Measurements from ENCODE around the gene TRIM7. TPM values are rescaled to one million over a fixed set of nuclear protein-coding genes. Genes with fewer than 3 reads are reported as not detected.

The TRIM7 gene
- total and polyA plus RNA-seq, 9 of the 15 experiments (the other 6 are each of a cell fraction or from before 2014, with no cell fraction given): 2.6 to 14.9 (median 8.9) TPM

DNA sequence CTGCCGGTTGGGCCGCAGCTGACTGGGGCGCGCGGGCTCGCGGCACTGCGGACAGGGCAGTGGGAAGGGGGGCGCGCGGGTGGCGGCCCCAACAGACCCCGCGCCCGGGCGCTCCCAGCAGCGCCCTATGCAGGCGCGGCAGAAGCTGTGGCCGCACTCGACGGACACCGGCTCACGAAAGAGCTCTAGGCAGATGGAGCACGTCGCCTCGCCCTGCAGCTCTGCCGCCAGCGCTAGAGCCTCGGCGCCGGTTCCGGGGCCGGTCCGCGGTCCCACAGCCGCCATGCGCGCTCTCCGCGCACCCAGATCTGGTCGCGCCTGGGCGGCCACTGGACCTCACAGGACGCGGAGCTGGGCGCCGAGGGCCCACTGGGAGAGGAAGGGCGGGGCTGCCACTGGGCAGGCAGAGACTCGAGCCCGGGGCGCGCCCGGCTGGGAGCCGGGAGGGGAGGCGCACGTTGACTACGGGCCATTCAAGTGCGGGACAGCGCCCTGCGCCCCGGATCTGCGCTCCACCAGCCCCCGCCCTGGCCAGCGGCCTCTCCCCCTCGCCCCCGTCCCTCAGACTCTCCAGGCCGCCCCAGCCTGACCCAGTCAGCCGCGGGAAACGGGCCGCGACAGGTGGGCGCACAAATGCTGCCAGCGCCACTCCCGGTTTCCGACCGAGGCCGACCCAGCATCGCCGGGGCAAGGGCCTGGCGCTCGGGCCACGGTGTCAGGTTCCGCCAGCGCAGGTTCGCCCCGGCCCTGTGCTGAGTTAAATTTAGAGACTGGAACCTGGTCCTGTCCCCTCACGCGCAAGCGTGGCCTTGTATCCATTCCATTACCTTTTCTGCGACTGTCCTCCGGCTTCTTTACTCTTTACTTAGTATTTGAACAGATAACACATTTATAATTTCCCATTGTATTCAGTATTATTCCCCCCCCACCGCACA lies at the start of gene TRIM7 (continued):
- peak; percentile 67 for TF ChIP-seq KDM5B (IDR thresholded peaks at IDR 0.05; ENCODE audit: insufficient replicate concordance, low read depth, low read length)
- no peak for TF ChIP-seq ZNF224 (CRISPR knock-in tag; IDR thresholded peaks at IDR 0.05)
- no peak for TF ChIP-seq ETV6 (IDR thresholded peaks at IDR 0.05; ENCODE audit: borderline replicate concordance in 1 of 2, low read depth in 2 of 2, low read length in 1 of 2)
- TF ChIP-seq ETV6 (CRISPR knock-in tag; IDR thresholded peaks at IDR 0.05; ENCODE audit: borderline replicate concordance): no peak
- no peak for TF ChIP-seq ELF2 (CRISPR knock-in tag; IDR thresholded peaks at IDR 0.05)
- no peak for TF ChIP-seq ZNF77 (CRISPR knock-in tag; IDR thresholded peaks at IDR 0.05)
- TF ChIP-seq GTF2B (IDR thresholded peaks at IDR 0.05; ENCODE audit: extremely low read depth, insufficient read length): no peak
- no peak for TF ChIP-seq MAFK (IDR thresholded peaks at IDR 0.05; ENCODE audit: low read length)
- 0 out of 2 replicates have a peak, but pooled peaks have one; percentile 39 for TF ChIP-seq POLR2A (conservative IDR thresholded peaks at IDR 0.05)
- TF ChIP-seq, protein P1, sequence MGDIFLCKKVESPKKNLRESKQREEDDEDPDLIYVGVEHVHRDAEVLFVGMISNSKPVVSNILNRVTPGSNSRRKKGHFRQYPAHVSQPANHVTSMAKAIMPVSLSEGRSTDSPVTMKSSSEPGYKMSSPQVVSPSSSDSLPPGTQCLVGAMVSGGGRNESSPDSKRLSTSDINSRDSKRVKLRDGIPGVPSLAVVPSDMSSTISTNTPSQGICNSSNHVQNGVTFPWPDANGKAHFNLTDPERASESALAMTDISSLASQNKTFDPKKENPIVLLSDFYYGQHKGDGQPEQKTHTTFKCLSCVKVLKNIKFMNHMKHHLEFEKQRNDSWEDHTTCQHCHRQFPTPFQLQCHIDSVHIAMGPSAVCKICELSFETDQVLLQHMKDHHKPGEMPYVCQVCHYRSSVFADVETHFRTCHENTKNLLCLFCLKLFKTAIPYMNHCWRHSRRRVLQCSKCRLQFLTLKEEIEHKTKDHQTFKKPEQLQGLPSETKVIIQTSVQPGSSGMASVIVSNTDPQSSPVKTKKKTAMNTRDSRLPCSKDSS (IDR thresholded peaks at IDR 0.05; ENCODE audit: low read depth, partially characterized antibody): no peak
- no peak for TF ChIP-seq SOX6 (IDR thresholded peaks at IDR 0.05)
- no peak for TF ChIP-seq KLF13 (tag; IDR thresholded peaks at IDR 0.05; ENCODE audit: borderline replicate concordance, low read depth)
- no peak for TF ChIP-seq MCM5 (IDR thresholded peaks at IDR 0.05; ENCODE audit: low read depth)
- no peak for TF ChIP-seq MEF2D (tag; conservative IDR thresholded peaks at IDR 0.05; ENCODE audit: low read depth)
- TF ChIP-seq ZNF347 (CRISPR knock-in tag; IDR thresholded peaks at IDR 0.05; ENCODE audit: low read depth): no peak
- peak; percentile 35 to 40; a peak in 2 of 4 replicates for TF ChIP-seq NRF1 (conservative IDR thresholded peaks at IDR 0.05 in 1 of 2, IDR thresholded peaks at IDR 0.05 in 1 of 2)
- TF ChIP-seq TAF1 (IDR thresholded peaks at IDR 0.05; ENCODE audit: control insufficient read depth, extremely low read depth, insufficient read depth, low read length, severe bottlenecking): peak; percentile 13
- TF ChIP-seq, protein P2, sequence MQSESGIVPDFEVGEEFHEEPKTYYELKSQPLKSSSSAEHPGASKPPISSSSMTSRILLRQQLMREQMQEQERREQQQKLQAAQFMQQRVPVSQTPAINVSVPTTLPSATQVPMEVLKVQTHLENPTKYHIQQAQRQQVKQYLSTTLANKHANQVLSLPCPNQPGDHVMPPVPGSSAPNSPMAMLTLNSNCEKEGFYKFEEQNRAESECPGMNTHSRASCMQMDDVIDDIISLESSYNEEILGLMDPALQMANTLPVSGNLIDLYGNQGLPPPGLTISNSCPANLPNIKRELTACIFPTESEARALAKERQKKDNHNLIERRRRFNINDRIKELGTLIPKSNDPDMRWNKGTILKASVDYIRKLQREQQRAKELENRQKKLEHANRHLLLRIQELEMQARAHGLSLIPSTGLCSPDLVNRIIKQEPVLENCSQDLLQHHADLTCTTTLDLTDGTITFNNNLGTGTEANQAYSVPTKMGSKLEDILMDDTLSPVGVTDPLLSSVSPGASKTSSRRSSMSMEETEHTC (IDR thresholded peaks at IDR 0.05): no peak
- peak in 1 of 2 experiments; percentile 38; a peak in 1 of 4 replicates for TF ChIP-seq HDAC1 (IDR thresholded peaks at IDR 0.05)
- no peak for TF ChIP-seq POLR3A (IDR thresholded peaks at IDR 0.05; ENCODE audit: borderline replicate concordance, extremely low read depth, insufficient read depth, insufficient read length)
- 0 out of 2 replicates have a peak, but pooled peaks have one; percentile 46 for TF ChIP-seq ZNF232 (CRISPR knock-in tag; IDR thresholded peaks at IDR 0.05)
- no peak for TF ChIP-seq SNRNP70 (optimal IDR thresholded peaks at IDR 0.05; ENCODE audit: low read depth, low read length)
- no peak for TF ChIP-seq BRD4 (IDR thresholded peaks at IDR 0.05)
- 0 out of 2 replicates have a peak, but pooled peaks have one; percentile 12 for TF ChIP-seq ATF7 (IDR thresholded peaks at IDR 0.05)
- peak; percentile 51 for TF ChIP-seq ZFX (CRISPR knock-in tag; IDR thresholded peaks at IDR 0.05)
- TF ChIP-seq MEIS2 (IDR thresholded peaks at IDR 0.05; ENCODE audit: partially characterized antibody): no peak
- TF ChIP-seq CREM (IDR thresholded peaks at IDR 0.05; ENCODE audit: low read depth): no peak
